HEK293 (cell line): ENCODE results near the gene HPS6.

Experiments used
- CTCF ChIA-PET: fragments of 350-600 bp; formaldehyde crosslinking; extraction: SDS; loops from one replicate; lab custom pipeline; 2021; ENCODE audit warnings: antibody characterized with exemption; lab: Yijun Ruan, JAX
- POLR2A ChIA-PET: fragments of 300-600 bp; formaldehyde crosslinking; extraction: SDS; loops from one replicate; lab custom pipeline; 2020; ENCODE audit warnings: antibody characterized with exemption, inconsistent platforms; lab: Yijun Ruan, JAX
- H3K27ac ChIP-seq: fragments of 200-500 bp; sonication (Bioruptor generic); 2 replicates; pipeline ENCODE4 v1.5.1; 2014; ENCODE audit warnings: low read depth, low read length, control low read depth, inconsistent platforms; ENCODE audit errors: extremely low read depth
- H3K36me3 ChIP-seq, 2 experiments: fragments of 200-500 bp in 1 of 2; sonication (Bioruptor generic) in 1 of 2; 1 replicate in 1 of 2; 2 replicates in 1 of 2; pipeline ENCODE4 v1.5.1; 2014 to 2017; ENCODE audit warnings: inconsistent platforms in 2 of 2, low read length in 2 of 2; ENCODE audit not compliant: control insufficient read depth in 2 of 2, insufficient read depth in 1 of 2
- H3K4me1 ChIP-seq: fragments of 200-500 bp; sonication (Bioruptor generic); 2 replicates; pipeline ENCODE4 v1.5.1; 2014; ENCODE audit warnings: mild to moderate bottlenecking, low read length, inconsistent platforms; ENCODE audit not compliant: control insufficient read depth, insufficient read depth
- H3K4me3 ChIP-seq: 2 replicates; pipeline ENCODE4 v1.5.1; 2011; ENCODE audit warnings: low read depth, mild to moderate bottlenecking, control low read depth, low read length, moderate library complexity
- H3K9me3 ChIP-seq: fragments of 200-500 bp; sonication (Bioruptor generic); 2 replicates; pipeline ENCODE4 v1.5.1; 2014; ENCODE audit warnings: low read depth, low read length, inconsistent platforms; ENCODE audit not compliant: control insufficient read depth, insufficient read depth
- CTCF ChIP-seq: fragments of 450-650 bp; formaldehyde crosslinking; IDR thresholded peaks from 2 replicates; pipeline ENCODE4 v1.5.1; 2016; ENCODE audit warnings: missing biosample characterization, missing genetic modification characterization
- GLIS2 ChIP-seq: fragments of 450-650 bp; formaldehyde crosslinking; IDR thresholded peaks from 2 replicates; pipeline ENCODE4 v1.5.1; 2016; ENCODE audit warnings: missing biosample characterization, missing genetic modification characterization
- KLF8 ChIP-seq: fragments of 450-650 bp; formaldehyde crosslinking; IDR thresholded peaks from 2 replicates; pipeline ENCODE4 v1.5.1; 2016; ENCODE audit warnings: missing biosample characterization, missing genetic modification characterization
- ZBTB11 ChIP-seq: fragments of 450-650 bp; formaldehyde crosslinking; conservative IDR thresholded peaks from 2 replicates; pipeline ENCODE4 v1.5.1; 2016; ENCODE audit warnings: low read depth, missing biosample characterization, missing genetic modification characterization
- ZBTB17 ChIP-seq: fragments of 450-650 bp; formaldehyde crosslinking; IDR thresholded peaks from 2 replicates; pipeline ENCODE4 v1.5.1; 2016; ENCODE audit warnings: missing biosample characterization, missing genetic modification characterization
- ZBTB20 ChIP-seq: fragments of 450-650 bp; formaldehyde crosslinking; IDR thresholded peaks from 2 replicates; pipeline ENCODE4 v1.5.1; 2016; ENCODE audit warnings: missing biosample characterization, missing genetic modification characterization
- ZBTB8A ChIP-seq: fragments of 450-650 bp; formaldehyde crosslinking; IDR thresholded peaks from 2 replicates; pipeline ENCODE4 v1.5.1; 2016; ENCODE audit warnings: missing biosample characterization, missing genetic modification characterization
- ZFP37 ChIP-seq: fragments of 450-650 bp; formaldehyde crosslinking; IDR thresholded peaks from 2 replicates; pipeline ENCODE4 v1.5.1; 2016; ENCODE audit warnings: missing biosample characterization, missing genetic modification characterization
- ZIC2 ChIP-seq: fragments of 450-650 bp; formaldehyde crosslinking; IDR thresholded peaks from 2 replicates; pipeline ENCODE4 v1.5.1; 2016; ENCODE audit warnings: missing biosample characterization, missing genetic modification characterization
- ZNF2 ChIP-seq: fragments of 450-650 bp; formaldehyde crosslinking; IDR thresholded peaks from 2 replicates; pipeline ENCODE4 v1.5.1; 2016; ENCODE audit warnings: missing biosample characterization, missing genetic modification characterization
- ZNF280C ChIP-seq: fragments of 450-650 bp; formaldehyde crosslinking; IDR thresholded peaks from 2 replicates; pipeline ENCODE4 v1.5.1; 2016; ENCODE audit warnings: missing biosample characterization, missing genetic modification characterization
- ZNF335 ChIP-seq: fragments of 450-650 bp; formaldehyde crosslinking; conservative IDR thresholded peaks from 2 replicates; pipeline ENCODE4 v1.5.1; 2016; ENCODE audit warnings: missing biosample characterization, missing genetic modification characterization
- ZNF354C ChIP-seq: fragments of 450-650 bp; formaldehyde crosslinking; IDR thresholded peaks from 2 replicates; pipeline ENCODE4 v1.5.1; 2016; ENCODE audit warnings: missing biosample characterization, missing genetic modification characterization, low read depth, borderline replicate concordance
- ZNF404 ChIP-seq: fragments of 450-650 bp; formaldehyde crosslinking; IDR thresholded peaks from 2 replicates; pipeline ENCODE4 v1.5.1; 2017; ENCODE audit warnings: missing biosample characterization, missing genetic modification characterization
- ZNF449 ChIP-seq: fragments of 450-650 bp; formaldehyde crosslinking; IDR thresholded peaks from 2 replicates; pipeline ENCODE4 v1.5.1; 2017; ENCODE audit warnings: missing biosample characterization, mild to moderate bottlenecking, missing genetic modification characterization, moderate library complexity
- ZNF571 ChIP-seq: fragments of 450-650 bp; formaldehyde crosslinking; IDR thresholded peaks from 2 replicates; pipeline ENCODE4 v1.5.0; 2017; ENCODE audit warnings: missing biosample characterization, missing genetic modification characterization
- ZNF639 ChIP-seq: fragments of 450-650 bp; formaldehyde crosslinking; IDR thresholded peaks from 2 replicates; pipeline ENCODE4 v1.5.1; 2016; ENCODE audit warnings: missing biosample characterization, missing genetic modification characterization
- ZNF747 ChIP-seq: fragments of 450-650 bp; formaldehyde crosslinking; IDR thresholded peaks from 2 replicates; pipeline ENCODE4 v1.5.1; 2016; ENCODE audit warnings: missing biosample characterization, missing genetic modification characterization
- ZSCAN23 ChIP-seq: fragments of 450-650 bp; formaldehyde crosslinking; IDR thresholded peaks from 2 replicates; pipeline ENCODE4 v1.5.1; 2016; ENCODE audit warnings: missing biosample characterization, missing genetic modification characterization
- ZSCAN30 ChIP-seq: fragments of 450-650 bp; IDR thresholded peaks from 2 replicates; pipeline ENCODE4 v1.5.1; 2018; ENCODE audit warnings: missing biosample characterization, mild to moderate bottlenecking, missing genetic modification characterization, moderate library complexity

HPS6 gene

GRCh38 chr10:102065561-102066398 is 631 bp downstream of the HPS6 start (continued):
- TF ChIP-seq ZBTB11 (no peak), ZNF2 (no peak), ZSCAN30 (tag by site-specific recombination) (0 out of 2 replicates have a peak, but pooled peaks have one; percentile 8), ZBTB8A (tag by site-specific recombination) (peak; percentile 49; the same call in 1 of the 2 replicates), ZSCAN23 (tag by site-specific recombination) (no peak), ZNF747 (tag by site-specific recombination) (no peak), CTCF (tag by site-specific recombination) (peak; percentile 54; the same call in 1 of the 2 replicates), ZBTB20 (tag by site-specific recombination) (0 out of 2 replicates have a peak, but pooled peaks have one; percentile 19), GLIS2 (tag by site-specific recombination) (peak; percentile 51), KLF8 (tag by site-specific recombination) (no peak), ZFP37 (tag by site-specific recombination) (no peak)

- ChIA-PET CTCF (interaction anchor here (0.6 to 2.1 kb wide), 7 partner anchors 9 to 775 kb away, joined by 3 to 9 read pairs (median 3); no protein-coding TSS in a partner anchor), POLR2A (interaction anchor here (0.6 to 2.6 kb wide), 4 partner anchors 11 to 225 kb away, joined by 4 to 14 read pairs (median 8); partner anchors contain the start of gene ARMH3)
- Histone ChIP-seq H3K27ac (peak overlapping the region; percentile 94; the same call in 1 of the 2 replicates), H3K4me3 (peak overlapping the region; percentile 76), H3K36me3 (peaks cover 0 to 21% of the 10 kb centered on the region in 2 experiments; a peak in 2 of 3 replicates), H3K9me3 (no peaks in the 10 kb centered on the region), H3K4me1 (peaks cover 8% of the 10 kb centered on the region)
- TF ChIP-seq ZNF571 (tag by site-specific recombination) (no peak), ZNF449 (peak; percentile 62), ZIC2 (tag by site-specific recombination) (peak; percentile 39; the same call in 1 of the 2 replicates), ZNF280C (tag by site-specific recombination) (no peak), ZNF354C (no peak), ZNF335 (tag by site-specific recombination) (no peak), ZNF639 (tag by site-specific recombination) (no peak), ZBTB11 (no peak), ZBTB17 (tag by site-specific recombination) (peak; percentile 79), ZNF404 (tag by site-specific recombination) (no peak)
Measured at GRCh38 chr10:102066399-102067088, 1.4 kb downstream of the HPS6 start.
